MV-4-11 (cell line): ENCODE measurements around the gene PGM3.
A peak's percentile ranks its signal among the peaks of the same experiment; 100 is the strongest.

Source experiments
- DNase-seq: peaks from one replicate; lab custom pipeline; 2025; lab: John Stamatoyannopoulos, UW

Gene PGM3

GRCh38 chr6:83117802-83118201 lies 75.3 kb downstream of the PGM3 start:
- peak; percentile 49 for DNase-seq
